Measurements from ENCODE around the gene PIK3R1.

- TF ChIP-seq POLR2AphosphoS5 (IDR thresholded peaks at IDR 0.05) (no peak), EP300 (IDR thresholded peaks at IDR 0.05; ENCODE audit: low read depth) (no peak)
Measured at GRCh38 chr5:68220260-68220659, 4.7 kb downstream of the PIK3R1 start.
